ENCODE results near the gene GLRX5. TPM values are rescaled to one million over a fixed set of nuclear protein-coding genes. Genes with fewer than 3 reads are reported as not detected.

Gene GLRX5
- total RNA-seq = 10 to 100 TPM; 33.8 to 34.7 TPM

- peak within 1 kb of the TSS; percentile 96 for H3K4me3 Mint-ChIP-seq
- no peaks in the 10 kb centered on the region for H3K9me3 Mint-ChIP-seq
- DNase-seq (peak; percentile 97), ATAC-seq (ENCODE audit: low read depth) (peak; percentile 93)
- no peaks in the 10 kb centered on the region for H3K27me3 Mint-ChIP-seq
- peaks cover 11% of the 10 kb centered on the region for H3K36me3 Mint-ChIP-seq
- H3K4me1 Mint-ChIP-seq = peaks cover 44% of the 10 kb centered on the region
- peak within 1 kb of the TSS; percentile 93 for H3K27ac Mint-ChIP-seq
- POLR2A ChIA-PET = interaction anchor here (0.7 to 4.9 kb wide), 8 partner anchors 11 to 1924 kb away, joined by 3 to 70 read pairs (median 4); partner anchors contain the start of gene SYNE3
Observed at GRCh38 chr14:95534299-95535225, at the start of gene GLRX5. Gene GLRX5 (plus strand): TSS chr14:95535050. CDS start chr14:95535090, 40 bp downstream.

GRCh38 chr14:95485222-95485819 is 49.5 kb upstream of the GLRX5 start:
- DNase-seq (no peak), ATAC-seq (ENCODE audit: low read depth) (no peak)
- H3K4me3 Mint-ChIP-seq = no peak overlapping the region
- H3K27ac Mint-ChIP-seq = peak overlapping the region; percentile 7
- POLR2A ChIA-PET = interaction anchor here (0.6 kb wide), 1 partner anchor 367 kb away, joined by 3 read pairs; no protein-coding TSS in a partner anchor
- peaks cover 25% of the 10 kb centered on the region for H3K4me1 Mint-ChIP-seq
- H3K9me3 Mint-ChIP-seq = no peaks in the 10 kb centered on the region
- H3K36me3 Mint-ChIP-seq = peaks cover 6% of the 10 kb centered on the region
- H3K27me3 Mint-ChIP-seq = no peaks in the 10 kb centered on the region

- Mint-ChIP-seq H3K36me3 (peaks cover 16% of the 10 kb centered on the region), H3K27me3 (no peaks in the 10 kb centered on the region), H3K4me1 (peaks cover 21% of the 10 kb centered on the region), H3K4me3 (no peak overlapping the region), H3K9me3 (peaks cover under 1% of the 10 kb centered on the region), H3K27ac (no peak overlapping the region)
- POLR2A ChIA-PET = no interaction called here
- DNase-seq (no peak), ATAC-seq (ENCODE audit: low read depth) (no peak)
Observed at GRCh38 chr14:95486875-95487668, 47.8 kb upstream of the GLRX5 start.

GRCh38 chr14:95487669-95488084 is 47.2 kb upstream of the GLRX5 start:
- POLR2A ChIA-PET = no interaction called here

GRCh38 chr14:95488376-95489213 is 46.3 kb upstream of the GLRX5 start:
- POLR2A ChIA-PET = no interaction called here
- ATAC-seq (ENCODE audit: low read depth) = no peak
- H3K27ac Mint-ChIP-seq = no peak overlapping the region
- peaks cover 1% of the 10 kb centered on the region for H3K9me3 Mint-ChIP-seq
- peaks cover 26% of the 10 kb centered on the region for H3K36me3 Mint-ChIP-seq
- DNase-seq = no peak
- peaks cover 22% of the 10 kb centered on the region for H3K4me1 Mint-ChIP-seq
- H3K4me3 Mint-ChIP-seq = no peak overlapping the region
- no peaks in the 10 kb centered on the region for H3K27me3 Mint-ChIP-seq

More at GRCh38 chr14:95487669-95488084, 47.2 kb upstream of the GLRX5 start:
- ATAC-seq (ENCODE audit: low read depth) (no peak), DNase-seq (no peak)
- Mint-ChIP-seq H3K4me3 (no peak overlapping the region), H3K4me1 (peaks cover 21% of the 10 kb centered on the region), H3K36me3 (peaks cover 21% of the 10 kb centered on the region), H3K27ac (no peak overlapping the region), H3K9me3 (peaks cover 1% of the 10 kb centered on the region), H3K27me3 (no peaks in the 10 kb centered on the region)

GRCh38 chr14:95489214-95490137 is 45.4 kb upstream of the GLRX5 start:
- Mint-ChIP-seq H3K4me3 (no peak overlapping the region), H3K27me3 (no peaks in the 10 kb centered on the region), H3K27ac (no peak overlapping the region), H3K9me3 (peaks cover 1% of the 10 kb centered on the region), H3K36me3 (peaks cover 31% of the 10 kb centered on the region), H3K4me1 (peaks cover 26% of the 10 kb centered on the region)
- no peak for ATAC-seq (ENCODE audit: low read depth)
- no peak for DNase-seq
- POLR2A ChIA-PET = no interaction called here

GRCh38 chr14:95490138-95490509 is 44.7 kb upstream of the GLRX5 start:
- ATAC-seq (ENCODE audit: low read depth) = no peak
- POLR2A ChIA-PET = no interaction called here

GRCh38 chr14:95490727-95491451 is 44.0 kb upstream of the GLRX5 start:
- Mint-ChIP-seq H3K4me3 (no peak overlapping the region), H3K27me3 (no peaks in the 10 kb centered on the region), H3K4me1 (peaks cover 29% of the 10 kb centered on the region), H3K27ac (no peak overlapping the region), H3K36me3 (peaks cover 36% of the 10 kb centered on the region), H3K9me3 (peaks cover 1% of the 10 kb centered on the region)
- POLR2A ChIA-PET = no interaction called here
- ATAC-seq (ENCODE audit: low read depth) (no peak), DNase-seq (no peak)

More at GRCh38 chr14:95490138-95490509, 44.7 kb upstream of the GLRX5 start:
- no peak for DNase-seq
- Mint-ChIP-seq H3K27me3 (no peaks in the 10 kb centered on the region), H3K4me1 (peaks cover 26% of the 10 kb centered on the region), H3K9me3 (peaks cover 1% of the 10 kb centered on the region), H3K36me3 (peaks cover 32% of the 10 kb centered on the region), H3K27ac (no peak overlapping the region), H3K4me3 (no peak overlapping the region)

- H3K4me1 Mint-ChIP-seq = peaks cover 39% of the 10 kb centered on the region
- H3K9me3 Mint-ChIP-seq = peaks cover 1% of the 10 kb centered on the region
- no peak overlapping the region for H3K27ac Mint-ChIP-seq
- no peaks in the 10 kb centered on the region for H3K27me3 Mint-ChIP-seq
- no peak overlapping the region for H3K4me3 Mint-ChIP-seq
- ATAC-seq (ENCODE audit: low read depth) (no peak), DNase-seq (no peak)
- H3K36me3 Mint-ChIP-seq = peaks cover 36% of the 10 kb centered on the region
- POLR2A ChIA-PET = no interaction called here
Observed at GRCh38 chr14:95491936-95492608, 42.8 kb upstream of the GLRX5 start.

- Mint-ChIP-seq H3K27me3 (no peaks in the 10 kb centered on the region), H3K9me3 (peaks cover 1% of the 10 kb centered on the region), H3K4me3 (no peak overlapping the region), H3K4me1 (peaks cover 39% of the 10 kb centered on the region), H3K27ac (no peak overlapping the region), H3K36me3 (peaks cover 33% of the 10 kb centered on the region)
- ATAC-seq (ENCODE audit: low read depth) (no peak), DNase-seq (no peak)
- POLR2A ChIA-PET = interaction anchor here (0.8 kb wide), 1 partner anchor 57 kb away, joined by 3 read pairs; no protein-coding TSS in a partner anchor
Observed at GRCh38 chr14:95493503-95493902, 41.3 kb upstream of the GLRX5 start.

GRCh38 chr14:95493976-95494375 is 40.9 kb upstream of the GLRX5 start:
- ATAC-seq (ENCODE audit: low read depth) = no peak
- H3K36me3 Mint-ChIP-seq = peaks cover 35% of the 10 kb centered on the region
- peaks cover 36% of the 10 kb centered on the region for H3K4me1 Mint-ChIP-seq
- no peaks in the 10 kb centered on the region for H3K27me3 Mint-ChIP-seq
- H3K9me3 Mint-ChIP-seq = peaks cover 1% of the 10 kb centered on the region
- peak overlapping the region; percentile 53 for H3K27ac Mint-ChIP-seq
- POLR2A ChIA-PET = interaction anchor here (0.8 kb wide), 1 partner anchor 57 kb away, joined by 3 read pairs; no protein-coding TSS in a partner anchor
- no peak for DNase-seq
- H3K4me3 Mint-ChIP-seq = no peak overlapping the region
